Uterus (tissue), 4 donors: Measurements from ENCODE around the gene BCAS3. TPM values are rescaled to one million over a fixed set of nuclear protein-coding genes. Genes with fewer than 3 reads are reported as not detected.

Experiments used
- DNase-seq, 2 donors: peaks; one replicate each; pipeline ENCODE4 v3.0.0-alpha.2; 2019 to 2020
- H3K27ac ChIP-seq, 2 donors: fragments of 200-600 bp; sonication (generic); 1 replicate in 1 of 2; 2 replicates in 1 of 2; pipeline ENCODE4 v1.5.1; 2016 to 2018
- H3K27me3 ChIP-seq, 2 donors: fragments of 200-600 bp; sonication (generic); one replicate each; pipeline ENCODE4 v1.5.1; 2018 to 2019; ENCODE audit warnings: control low read depth in 1 of 2
- H3K36me3 ChIP-seq, 2 donors: fragments of 200-600 bp; sonication (generic); one replicate each; pipeline ENCODE4 v1.5.1; 2019; ENCODE audit warnings: control low read depth in 1 of 2
- H3K4me1 ChIP-seq, 2 donors: fragments of 200-600 bp; sonication (generic); one replicate each; pipeline ENCODE4 v1.5.1; 2018 to 2019; ENCODE audit warnings: control low read depth in 1 of 2
- H3K4me3 ChIP-seq, 2 donors: fragments of 200-600 bp; sonication (generic); 1 replicate in 1 of 2; 2 replicates in 1 of 2; pipeline ENCODE4 v1.5.1; 2018 to 2019; ENCODE audit warnings: mild to moderate bottlenecking in 1 of 2
- H3K9me3 ChIP-seq, 2 donors: fragments of 200-600 bp; sonication (generic); one replicate each; pipeline ENCODE4 v1.5.1; 2019; ENCODE audit warnings: control low read depth in 1 of 2
- CTCF ChIP-seq, 4 experiments: fragments of 200-600 bp in 2 of 4; fragments of 450-650 bp in 2 of 4; sonication (generic) in 2 of 4; IDR thresholded peaks; one replicate each; pipeline ENCODE4 v1.5.1; 2016 to 2019; ENCODE audit warnings: antibody characterized with exemption in 4 of 4, mild to moderate bottlenecking in 2 of 4, moderate library complexity in 1 of 4
- POLR2A ChIP-seq, 2 donors: fragments of 450-650 bp; IDR thresholded peaks; one replicate each; pipeline ENCODE4 v1.6.1; 2016; ENCODE audit warnings: antibody characterized with exemption in 2 of 2, mild to moderate bottlenecking in 1 of 2, moderate library complexity in 1 of 2
- intact Hi-C: fragments of 100-400 bp; cut with DNase I; formaldehyde crosslinking; loops from one replicate; pipeline ENCODE4 v1.15.1; 2023; ENCODE audit warnings: low total_unique reads
- total RNA-seq, 4 donors: library from RNA; depleted of rRNA in 3 of 4; stranded (reverse); fragments of >200 nt in 3 of 4; gene quantifications; one replicate each; pipeline versions ENCODE4 v1.1.0 to v1.2.4, GENCODE V29; 2014 to 2023
- donor health status: DM: yes; HTN: yes; CAD: no.

The BCAS3 gene
- total RNA-seq, 4 donors from 2014 or later = 42.6 to 147 (median 83.7) TPM

GRCh38 chr17:60748204-60748603 lies 70.6 kb downstream of the BCAS3 start:
- Histone ChIP-seq H3K36me3 (no peaks in the 10 kb centered on the region), H3K4me1 (no peaks in the 10 kb centered on the region), H3K9me3 (peaks cover 0 to 10% of the 10 kb centered on the region in 2 donors), H3K4me3 (no peak overlapping the region), H3K27ac (no peak overlapping the region), H3K27me3 (no peaks in the 10 kb centered on the region)
- intact Hi-C loops = no loop called here
- DNase-seq = no peak
- no peak for TF ChIP-seq CTCF (IDR thresholded peaks at IDR 0.05)
- TF ChIP-seq POLR2A (IDR thresholded peaks at IDR 0.05) = no peak

- H3K27ac ChIP-seq = no peak overlapping the region
Observed at GRCh38 chr17:60749050-60749449, 71.4 kb downstream of the BCAS3 start.

GRCh38 chr17:60749708-60750107 lies 72.1 kb downstream of the BCAS3 start:
- Histone ChIP-seq H3K9me3 (peaks cover 0 to 10% of the 10 kb centered on the region in 2 donors), H3K27me3 (no peaks in the 10 kb centered on the region), H3K4me1 (no peaks in the 10 kb centered on the region), H3K36me3 (no peaks in the 10 kb centered on the region), H3K27ac (no peak overlapping the region), H3K4me3 (no peak overlapping the region)
- DNase-seq = no peak
- intact Hi-C loops = no loop called here
- TF ChIP-seq CTCF (IDR thresholded peaks at IDR 0.05) (no peak), POLR2A (IDR thresholded peaks at IDR 0.05) (no peak)

More at GRCh38 chr17:60749050-60749449, 71.4 kb downstream of the BCAS3 start:
- H3K36me3 ChIP-seq = no peaks in the 10 kb centered on the region
- H3K9me3 ChIP-seq = peaks cover 0 to 10% of the 10 kb centered on the region in 2 donors
- no peak overlapping the region for H3K4me3 ChIP-seq
- TF ChIP-seq POLR2A (IDR thresholded peaks at IDR 0.05) (no peak), CTCF (IDR thresholded peaks at IDR 0.05) (no peak)
- no peaks in the 10 kb centered on the region for H3K27me3 ChIP-seq
- intact Hi-C loops = no loop called here
- DNase-seq = no peak
- H3K4me1 ChIP-seq = no peaks in the 10 kb centered on the region

- peaks cover 0 to 10% of the 10 kb centered on the region in 2 donors for H3K9me3 ChIP-seq
- H3K36me3 ChIP-seq = no peaks in the 10 kb centered on the region
- H3K27me3 ChIP-seq = no peaks in the 10 kb centered on the region
- DNase-seq = no peak
- no peak overlapping the region for H3K4me3 ChIP-seq
- intact Hi-C loops = no loop called here
- no peak overlapping the region for H3K27ac ChIP-seq
- TF ChIP-seq CTCF (IDR thresholded peaks at IDR 0.05) (no peak), POLR2A (IDR thresholded peaks at IDR 0.05) (no peak)
- no peaks in the 10 kb centered on the region for H3K4me1 ChIP-seq
Observed at GRCh38 chr17:60750640-60751039, 73.0 kb downstream of the BCAS3 start.

GRCh38 chr17:60751884-60752283 lies 74.2 kb downstream of the BCAS3 start:
- no peaks in the 10 kb centered on the region for H3K36me3 ChIP-seq
- intact Hi-C loops = no loop called here
- no peak overlapping the region for H3K27ac ChIP-seq
- no peaks in the 10 kb centered on the region for H3K27me3 ChIP-seq
- DNase-seq = no peak
- TF ChIP-seq POLR2A (IDR thresholded peaks at IDR 0.05) = no peak
- H3K9me3 ChIP-seq = peaks cover 0 to 10% of the 10 kb centered on the region in 2 donors
- no peaks in the 10 kb centered on the region for H3K4me1 ChIP-seq
- no peak overlapping the region for H3K4me3 ChIP-seq
